Hematopoietic multipotent progenitor cell treated with erythropoietin and hydrocortisone succinate and interleukin-3 and kit ligand, for 6 days (in vitro differentiated cells): ENCODE measurements around the gene IL17RB.

Source experiments
- DNase-seq: peaks from one replicate; pipeline ENCODE4 v3.0.0-alpha.2; 2015

The IL17RB gene

DNA sequence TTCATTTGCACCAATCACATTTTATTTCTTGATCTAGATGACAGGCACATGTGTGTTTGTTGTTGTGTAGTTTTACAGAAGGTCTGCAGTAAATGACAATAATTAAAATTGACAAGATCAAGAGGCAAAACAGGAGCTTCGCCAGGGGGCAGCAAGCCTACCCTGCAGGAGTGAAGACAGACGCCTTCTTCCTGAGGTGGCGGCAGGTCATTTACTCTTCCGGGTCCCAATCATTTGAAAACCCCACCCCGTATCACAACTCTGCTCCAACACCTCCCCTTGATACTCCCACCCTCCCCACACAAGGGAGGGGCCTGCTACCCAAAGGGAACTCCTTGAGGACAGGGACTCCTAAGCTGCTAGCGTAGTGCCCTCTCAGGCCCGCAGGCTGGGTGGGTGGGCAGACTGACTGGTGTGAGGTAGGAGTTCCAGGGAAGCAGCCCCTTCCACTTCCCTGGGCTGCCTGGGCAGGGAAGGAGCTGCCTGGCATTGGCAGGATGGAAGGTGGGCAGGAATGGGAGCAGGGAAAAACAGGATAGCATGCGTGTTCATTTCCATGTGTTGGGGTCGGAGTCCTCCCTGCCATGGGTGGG is 13.2 kb upstream of the IL17RB start:
- DNase-seq = no peak

DNA sequence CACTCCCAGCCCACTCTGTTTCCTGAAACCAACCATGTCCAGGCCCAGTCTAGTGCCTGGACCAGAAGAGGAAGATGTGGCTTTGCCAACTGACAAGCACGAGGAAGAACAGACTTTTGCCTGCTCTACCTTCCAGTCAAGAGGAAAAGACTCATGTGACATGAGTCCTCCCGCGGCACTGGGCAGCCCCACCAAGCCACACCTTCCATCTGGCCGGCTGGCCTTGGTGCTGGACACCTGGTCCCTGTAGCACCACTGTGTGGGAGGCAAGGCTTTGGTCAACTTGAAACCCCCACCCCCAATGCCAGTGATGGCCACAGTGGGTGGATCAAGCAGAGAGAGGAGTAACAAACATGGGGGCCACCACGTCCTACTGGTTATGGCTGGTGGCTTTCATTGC is 12.7 kb upstream of the IL17RB start:
- no peak for DNase-seq

DNA sequence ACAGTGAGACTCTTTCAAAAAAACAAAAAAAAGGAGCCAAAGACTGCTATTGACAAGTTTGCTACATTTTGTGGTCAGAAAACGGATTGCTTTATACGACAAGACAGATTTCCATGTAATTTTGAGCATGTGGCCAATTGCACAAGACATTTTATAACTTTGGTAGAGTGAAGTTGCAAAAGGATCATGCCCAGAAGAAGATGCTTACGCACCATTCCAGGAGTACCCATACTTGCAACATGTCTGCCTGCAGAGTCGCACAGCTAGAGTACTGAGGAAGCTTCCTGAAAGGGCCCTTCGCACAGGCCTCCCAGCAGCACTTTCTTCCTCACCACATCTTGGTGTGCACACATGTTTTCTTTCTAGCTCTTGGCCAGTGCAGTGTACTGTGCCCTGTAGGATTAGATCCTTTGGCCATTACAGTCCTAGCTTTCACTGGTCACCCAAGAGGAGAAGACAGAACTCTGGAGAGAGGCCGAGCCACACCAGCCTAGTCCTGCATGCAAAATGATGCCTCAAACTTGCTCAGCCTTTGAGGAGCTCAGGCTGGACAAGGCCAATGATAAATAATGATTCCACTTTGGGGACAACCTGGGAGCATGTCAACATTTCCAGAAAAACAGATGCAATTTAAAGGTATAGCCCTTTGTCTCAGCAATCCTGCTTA is 11.8 kb upstream of the IL17RB start:
- peak; percentile 65 for DNase-seq

DNA sequence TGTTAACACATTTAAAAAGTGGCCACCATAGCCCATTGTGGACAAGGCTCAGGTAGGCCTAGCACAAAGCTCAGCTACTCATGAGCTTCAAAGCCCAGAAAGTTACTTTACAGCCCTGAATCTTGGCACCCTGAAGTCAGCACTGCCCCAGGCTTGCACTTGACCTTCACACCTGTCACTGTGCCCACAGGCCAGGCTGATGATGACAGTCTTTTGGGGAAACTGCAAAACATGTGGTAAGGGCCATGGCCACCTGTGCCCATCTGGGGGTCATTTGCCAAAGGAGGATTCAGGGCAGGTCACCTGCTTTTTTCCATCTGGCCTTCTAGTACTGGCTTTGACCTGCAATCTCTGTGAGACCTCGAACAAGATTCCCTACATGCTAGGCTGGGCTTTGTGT is 11.1 kb upstream of the IL17RB start:
- DNase-seq = no peak

DNA sequence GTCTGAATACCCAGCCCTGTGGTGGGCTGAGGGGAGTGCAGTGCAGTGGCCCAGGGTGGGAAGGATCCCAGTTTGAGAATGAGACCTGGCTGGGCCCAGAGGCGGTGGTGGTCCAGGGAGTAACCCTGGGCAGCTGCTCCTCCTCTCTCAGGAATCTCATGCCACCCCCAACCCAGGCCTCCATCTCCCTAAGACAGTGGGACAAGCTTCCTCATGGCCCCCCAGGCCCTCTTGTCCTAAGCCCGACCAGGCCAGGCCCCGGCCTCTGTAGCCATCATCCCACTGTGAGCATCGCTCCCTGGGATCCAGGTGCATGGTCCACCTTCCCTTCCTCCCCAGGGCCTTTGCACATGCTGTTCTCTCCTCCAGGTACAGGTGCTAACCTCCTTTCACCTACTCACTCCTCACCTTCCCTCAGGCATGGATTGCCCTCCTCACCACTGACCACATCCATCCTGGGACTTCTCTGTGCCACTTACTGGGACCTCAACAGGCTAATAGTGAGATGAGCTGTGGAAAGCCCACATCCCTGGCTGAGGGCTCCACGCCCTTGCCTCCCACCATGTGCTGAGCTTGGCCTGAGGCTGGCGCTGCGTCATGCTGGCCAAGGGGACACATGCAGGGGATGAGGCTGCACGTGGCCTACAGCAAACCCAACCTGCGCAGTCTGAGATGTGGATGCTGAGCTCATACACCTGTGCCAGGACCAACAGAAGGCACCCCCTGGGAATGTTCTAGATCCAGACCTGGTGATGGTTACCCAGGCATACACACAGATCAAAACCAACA is 10.1 kb upstream of the IL17RB start:
- DNase-seq = no peak

DNA sequence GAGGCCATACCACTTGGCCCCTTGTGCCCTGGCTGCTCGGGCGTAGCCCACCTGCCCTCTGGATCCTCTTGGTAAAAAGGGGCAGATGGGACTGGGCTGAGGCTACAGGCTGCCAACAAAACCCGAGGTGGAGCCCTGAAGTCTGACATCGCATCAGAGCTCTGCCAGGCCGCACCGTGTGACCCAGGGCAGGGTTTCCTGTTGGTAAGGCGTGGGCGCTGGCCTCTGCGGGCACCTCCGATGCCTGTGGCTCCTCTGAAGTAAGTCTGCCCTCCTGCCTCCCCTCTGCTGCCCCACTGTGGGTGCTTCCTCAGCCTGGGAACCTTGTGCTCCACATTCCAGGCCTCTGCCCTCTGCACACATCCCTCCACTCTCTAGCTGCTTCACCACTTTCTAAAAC is 9.0 kb upstream of the IL17RB start:
- DNase-seq = no peak

DNA sequence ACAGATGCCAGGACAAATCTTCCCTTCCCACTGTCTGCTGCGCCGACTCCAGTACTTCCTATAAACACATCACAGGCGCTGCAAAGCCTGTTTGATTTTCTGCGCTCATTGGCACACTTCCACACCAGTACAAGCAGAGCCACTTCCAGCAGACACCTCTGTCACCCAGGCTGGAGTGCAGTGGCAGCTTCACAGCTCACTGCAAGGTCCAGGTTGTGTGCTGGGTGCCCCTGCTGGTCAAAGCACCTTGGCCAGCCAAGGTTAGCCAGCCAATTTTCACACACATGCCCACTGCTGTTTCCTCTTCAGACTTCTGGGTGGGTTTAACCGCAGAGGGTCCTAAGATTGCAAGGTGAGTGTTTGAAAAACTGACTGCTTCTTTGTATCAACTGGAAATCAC is 5.1 kb upstream of the IL17RB start:
- no peak for DNase-seq

DNA sequence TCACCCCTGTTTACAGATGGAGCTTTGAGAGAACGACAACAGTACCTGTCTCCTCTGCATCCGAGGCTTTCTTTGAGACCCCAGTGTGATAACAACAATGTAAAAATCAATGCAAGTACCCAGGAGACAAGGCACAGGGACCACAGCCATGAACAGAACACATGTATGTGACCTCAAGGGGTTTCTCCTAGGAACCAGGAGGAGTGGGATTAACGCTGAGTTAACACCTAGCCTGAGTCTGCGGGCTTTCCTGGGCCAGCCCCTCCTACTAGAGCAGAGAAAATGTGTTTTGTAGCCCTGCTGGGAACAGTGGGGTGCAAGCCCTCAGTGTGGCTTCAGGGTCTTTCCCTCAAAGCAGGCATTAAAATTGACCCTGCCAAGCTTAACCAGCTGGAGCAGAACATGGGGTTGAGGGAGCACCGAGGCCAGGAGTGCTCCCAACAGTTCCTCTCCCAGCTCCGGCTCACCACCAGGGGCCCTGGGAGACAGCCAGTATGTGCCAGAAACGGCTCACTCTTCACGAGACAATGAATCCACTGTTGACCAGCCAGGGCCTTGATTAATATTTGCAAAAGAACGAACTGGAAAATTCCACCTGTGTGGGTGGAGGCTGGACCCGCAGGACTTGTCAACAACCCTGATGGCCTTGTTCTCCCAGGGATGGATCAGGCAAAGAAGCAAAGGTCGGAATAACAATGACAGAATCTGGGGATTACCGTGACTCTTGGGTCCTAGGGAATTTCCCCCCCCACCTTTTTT is 3.8 kb upstream of the IL17RB start:
- no peak for DNase-seq

DNA sequence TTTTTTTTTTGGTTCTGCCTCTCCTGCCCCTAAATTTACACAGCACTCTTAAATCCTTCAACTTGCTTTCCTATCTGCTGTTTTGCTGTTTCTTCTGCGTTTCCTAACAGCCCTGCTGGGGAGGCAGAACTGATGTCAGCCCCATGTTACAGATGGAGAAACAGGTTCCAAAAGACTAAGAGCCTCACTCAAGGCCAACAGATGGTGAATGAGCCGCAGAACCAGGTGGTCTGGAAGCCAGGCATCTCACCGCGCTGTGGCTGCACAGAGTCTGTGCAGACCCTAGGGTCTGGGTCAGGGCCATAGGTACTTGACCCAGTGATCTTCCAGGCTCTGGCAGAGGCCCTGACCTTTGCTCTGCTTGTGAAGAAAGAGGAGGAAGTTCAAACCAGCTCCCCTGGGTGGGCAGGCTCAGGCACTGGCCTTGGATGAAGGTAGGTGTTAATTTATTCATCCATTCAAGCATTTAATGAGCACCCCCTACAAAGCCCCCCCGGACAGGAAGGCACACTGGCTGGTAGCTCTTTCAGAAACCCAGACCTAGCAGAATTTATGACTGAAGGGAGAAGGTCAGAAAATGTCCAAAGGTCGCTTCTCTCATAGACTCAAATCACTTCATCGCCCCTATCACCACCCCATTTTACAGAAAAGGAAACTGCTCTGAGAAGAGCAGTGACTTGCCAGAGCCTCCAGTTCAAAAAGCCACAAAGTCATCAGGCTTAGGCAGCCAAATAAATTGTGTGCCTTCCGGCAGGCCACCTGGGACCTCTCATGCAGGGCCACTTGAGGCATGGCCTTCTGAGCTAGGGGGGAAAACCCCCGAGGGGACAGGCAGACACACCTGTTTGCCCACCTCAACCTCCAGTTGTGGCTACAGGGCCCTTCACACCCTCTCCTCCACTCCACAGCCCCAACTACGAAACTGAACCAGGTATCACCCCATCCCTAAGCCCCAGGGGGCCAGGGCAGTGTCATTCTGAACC is 2.9 kb upstream of the IL17RB start:
- no peak for DNase-seq

DNA sequence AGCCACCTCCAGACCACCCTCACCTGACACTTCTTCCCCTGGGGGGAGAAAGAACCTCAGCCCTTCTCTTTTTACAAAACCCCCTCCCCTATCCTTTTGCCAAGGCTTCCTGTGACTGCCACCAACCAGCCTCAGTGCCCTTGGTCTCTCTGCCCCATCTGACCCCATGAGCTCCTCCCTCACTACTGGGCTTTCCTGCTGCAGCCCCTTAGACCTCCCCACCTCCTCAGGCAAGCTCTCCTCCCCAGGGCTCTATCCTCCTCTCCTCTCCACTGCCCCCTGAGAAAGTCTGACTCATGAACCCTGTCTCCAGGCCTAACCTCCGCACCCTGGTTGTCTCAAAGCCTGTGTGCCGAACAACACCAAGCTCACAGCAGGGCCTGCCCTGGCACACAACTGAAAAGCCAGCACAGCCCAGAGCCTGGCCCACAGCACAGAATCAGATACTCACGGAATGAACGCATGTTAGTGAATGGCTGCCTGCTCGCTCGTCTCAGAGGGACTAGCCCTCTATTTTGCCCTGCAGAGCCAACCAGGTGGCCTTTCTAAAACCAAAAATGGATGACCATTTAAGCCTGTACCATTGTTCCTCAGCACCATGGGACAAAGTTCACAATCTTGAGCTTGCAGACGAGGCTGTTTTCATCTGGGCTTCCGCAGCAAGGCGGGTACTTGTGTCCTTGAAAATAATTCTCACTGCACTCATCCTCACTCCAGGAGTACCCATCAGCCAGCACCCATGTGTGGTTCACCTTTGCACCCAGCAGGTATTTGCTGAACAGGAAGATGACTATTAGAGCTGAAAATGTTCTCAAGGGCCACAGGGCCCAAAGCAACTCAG is 1.9 kb upstream of the IL17RB start:
- DNase-seq = no peak

DNA sequence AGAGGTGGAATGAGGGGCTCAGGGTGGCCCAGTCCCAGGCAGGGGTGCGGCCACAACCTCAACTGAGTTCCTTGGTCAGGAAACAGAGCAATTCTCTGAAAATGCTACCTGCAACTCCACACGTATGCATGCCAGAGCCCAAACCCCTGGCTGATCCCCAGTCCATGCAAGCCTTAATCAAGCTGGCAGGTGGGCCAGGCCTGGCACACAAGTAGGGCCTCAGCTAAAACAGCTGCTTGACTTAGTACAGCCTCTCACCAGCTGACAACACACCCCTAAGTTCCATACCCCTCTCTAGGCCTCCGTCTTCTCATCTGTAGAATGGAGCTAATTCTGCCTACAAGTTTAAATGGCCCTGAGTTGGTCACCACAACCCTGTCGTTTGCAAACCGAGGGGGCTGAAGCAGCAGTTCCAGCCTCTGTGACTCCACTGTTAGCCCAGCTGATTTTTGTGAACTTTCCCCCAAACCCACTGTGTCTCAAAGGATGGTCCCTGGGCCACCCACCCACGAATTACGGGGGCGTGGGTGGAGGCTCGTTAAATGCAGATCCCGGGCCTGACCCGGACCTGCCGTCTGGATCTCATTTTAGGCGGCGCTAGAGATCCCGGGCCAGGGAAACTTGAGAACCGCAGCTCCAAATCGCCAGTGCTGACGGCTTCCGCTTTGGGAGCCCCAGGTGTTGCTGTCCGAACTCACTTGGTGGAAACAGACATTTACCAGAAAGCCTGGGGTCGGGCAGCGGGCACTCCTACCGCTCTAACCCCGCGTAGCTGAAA is 1.1 kb upstream of the IL17RB start:
- DNase-seq = peak; percentile 31

DNA sequence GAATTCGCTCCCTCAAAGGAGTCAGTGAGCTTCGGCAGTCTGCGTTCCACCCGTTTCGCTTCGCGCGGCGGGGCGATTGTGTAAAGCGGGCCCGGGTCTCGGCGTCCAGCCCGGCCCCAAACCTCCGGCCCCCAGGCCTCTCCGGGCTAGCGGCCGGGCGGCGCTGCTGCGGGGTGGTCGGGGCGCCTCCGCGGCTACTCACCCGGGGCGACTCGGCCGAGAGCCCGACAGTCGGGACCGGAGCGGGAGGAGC is 561 bp upstream of the IL17RB start:
- DNase-seq = no peak

DNA sequence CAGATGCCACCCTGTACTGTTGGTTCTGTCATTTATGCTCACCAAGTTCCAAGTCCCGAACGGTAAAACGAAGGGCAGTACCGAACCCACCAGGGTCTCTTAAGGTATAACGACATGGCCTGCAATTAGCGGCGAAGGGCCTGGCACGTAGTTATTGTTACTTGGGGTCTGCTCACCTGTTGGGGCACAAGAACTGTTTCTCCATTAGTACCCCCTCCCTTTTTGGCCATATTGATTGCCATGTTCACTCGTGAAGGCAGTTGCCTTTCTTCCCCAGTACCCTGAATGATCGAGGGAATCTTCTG is 435 bp downstream of the IL17RB start:
- no peak for DNase-seq

DNA sequence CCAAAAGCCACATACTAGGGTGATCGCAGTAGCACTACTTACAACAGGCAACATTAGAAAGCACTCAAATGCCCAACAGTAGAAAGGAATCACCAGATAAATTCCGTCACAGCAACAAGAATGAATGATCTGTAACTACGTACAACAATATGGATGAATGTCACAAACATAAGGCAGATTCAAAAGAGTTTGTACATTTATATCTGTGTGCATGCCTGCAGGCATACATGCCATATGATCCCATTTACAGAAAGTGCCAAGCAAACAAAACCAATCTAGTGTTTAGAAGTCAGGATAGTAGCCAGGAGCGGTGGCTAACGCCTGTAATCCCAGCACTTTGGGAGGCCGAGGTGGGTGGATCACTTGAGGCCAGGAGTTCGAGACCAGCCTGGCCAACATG is 3.5 kb downstream of the IL17RB start:
- no peak for DNase-seq

DNA sequence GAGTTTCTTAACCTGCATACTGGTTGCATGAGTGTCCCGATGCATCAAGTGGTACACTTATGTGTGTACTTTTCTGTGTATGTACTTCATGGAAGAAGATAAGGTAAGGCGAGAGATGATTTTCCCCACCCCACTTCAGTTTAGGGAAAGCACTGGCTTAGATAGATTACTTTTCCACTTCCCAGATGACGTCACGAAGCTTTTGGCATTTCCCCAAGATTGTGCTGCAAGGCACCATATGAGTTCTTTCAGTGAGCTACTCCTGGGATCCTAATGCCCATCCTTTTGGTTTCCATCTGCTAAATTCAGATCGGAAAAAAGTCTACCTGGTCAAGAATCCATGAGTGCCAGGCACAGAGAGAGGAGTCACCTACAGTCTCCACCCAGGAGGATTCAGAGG is 4.5 kb downstream of the IL17RB start:
- DNase-seq = no peak

DNA sequence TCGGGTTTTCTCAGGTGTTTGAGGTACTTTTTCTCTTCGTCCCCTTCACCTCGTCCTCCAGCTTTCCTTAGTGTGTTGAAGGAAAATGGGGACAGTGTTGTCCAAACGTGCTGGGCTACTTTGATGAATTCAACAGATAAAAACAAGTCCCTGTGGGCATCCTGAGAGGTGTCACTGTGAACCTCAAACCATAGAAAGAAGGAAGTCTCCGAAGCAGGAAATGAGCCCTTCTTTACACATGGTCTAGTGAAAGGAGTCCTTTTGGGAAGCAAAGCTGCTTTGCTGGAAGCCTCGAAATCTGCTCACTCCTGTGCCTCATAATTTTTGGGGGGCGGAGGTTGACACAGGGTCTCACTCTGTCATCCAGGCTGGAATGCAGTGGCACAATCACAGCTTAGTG is 10.6 kb downstream of the IL17RB start:
- DNase-seq = no peak

DNA sequence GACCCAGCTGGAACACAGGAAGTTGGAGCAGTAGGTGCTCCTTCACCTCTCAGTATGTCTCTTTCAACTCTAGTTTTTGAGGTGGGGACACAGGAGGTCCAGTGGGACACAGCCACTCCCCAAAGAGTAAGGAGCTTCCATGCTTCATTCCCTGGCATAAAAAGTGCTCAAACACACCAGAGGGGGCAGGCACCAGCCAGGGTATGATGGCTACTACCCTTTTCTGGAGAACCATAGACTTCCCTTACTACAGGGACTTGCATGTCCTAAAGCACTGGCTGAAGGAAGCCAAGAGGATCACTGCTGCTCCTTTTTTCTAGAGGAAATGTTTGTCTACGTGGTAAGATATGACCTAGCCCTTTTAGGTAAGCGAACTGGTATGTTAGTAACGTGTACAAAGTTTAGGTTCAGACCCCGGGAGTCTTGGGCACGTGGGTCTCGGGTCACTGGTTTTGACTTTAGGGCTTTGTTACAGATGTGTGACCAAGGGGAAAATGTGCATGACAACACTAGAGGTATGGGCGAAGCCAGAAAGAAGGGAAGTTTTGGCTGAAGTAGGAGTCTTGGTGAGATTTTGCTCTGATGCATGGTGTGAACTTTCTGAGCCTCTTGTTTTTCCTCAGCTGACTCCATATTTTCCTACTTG is 11.9 kb downstream of the IL17RB start:
- no peak for DNase-seq

DNA sequence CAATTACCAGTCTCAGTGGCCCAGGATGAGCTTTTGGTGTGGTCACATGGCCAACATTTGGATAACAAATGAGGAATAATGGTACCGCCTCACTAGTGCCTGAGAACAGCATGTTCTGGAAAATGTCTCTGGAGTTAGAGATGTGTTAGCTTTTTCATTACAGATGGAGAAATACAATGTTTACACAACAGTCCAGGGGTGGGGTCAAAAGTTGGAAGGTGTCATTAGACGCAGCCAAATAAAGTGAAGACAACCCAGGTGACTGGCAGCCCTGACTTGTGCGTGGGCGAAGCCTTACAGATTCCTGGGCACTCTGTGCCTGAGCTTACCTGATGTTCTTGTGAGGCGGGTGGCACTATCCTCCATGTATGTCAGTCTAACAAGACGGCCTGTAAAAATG is 12.8 kb downstream of the IL17RB start:
- no peak for DNase-seq

DNA sequence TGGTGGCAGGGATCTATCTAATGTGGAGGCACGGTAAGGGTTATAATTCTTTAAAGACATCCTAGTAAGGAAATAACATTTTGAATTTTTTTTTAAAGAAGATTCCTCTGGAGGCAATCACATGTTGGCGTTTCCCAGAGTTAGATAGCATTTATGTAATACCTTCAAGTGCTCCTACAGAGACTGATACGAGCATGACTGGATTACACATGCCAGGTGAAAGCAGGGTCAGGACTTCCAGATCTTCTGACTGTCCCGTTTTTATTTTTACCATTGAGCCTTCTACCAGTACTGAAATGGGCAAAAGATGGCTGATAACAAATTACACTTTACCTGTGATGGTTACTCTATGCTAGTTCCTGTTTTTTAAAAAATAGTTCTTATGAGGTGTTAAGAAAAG is 13.8 kb downstream of the IL17RB start:
- no peak for DNase-seq

DNA sequence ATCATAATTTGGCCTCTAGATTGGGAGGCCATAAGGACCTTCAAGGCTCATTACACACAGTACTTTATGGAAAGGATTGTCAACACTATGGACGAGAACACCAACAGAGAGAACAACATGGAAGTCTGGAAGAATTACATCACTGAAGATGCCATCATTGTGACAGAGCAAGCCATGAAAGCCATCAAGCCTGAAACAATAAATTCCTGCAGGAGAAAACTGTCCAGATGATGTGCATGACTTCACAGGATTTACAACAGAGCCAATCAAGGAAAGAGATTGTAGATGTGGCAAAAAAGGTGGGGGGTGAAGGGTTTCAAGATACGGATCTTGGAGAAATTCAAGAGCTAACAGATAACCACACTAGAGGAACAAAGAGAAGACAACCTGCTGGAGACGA is 15.9 kb downstream of the IL17RB start:
- DNase-seq = no peak

DNA sequence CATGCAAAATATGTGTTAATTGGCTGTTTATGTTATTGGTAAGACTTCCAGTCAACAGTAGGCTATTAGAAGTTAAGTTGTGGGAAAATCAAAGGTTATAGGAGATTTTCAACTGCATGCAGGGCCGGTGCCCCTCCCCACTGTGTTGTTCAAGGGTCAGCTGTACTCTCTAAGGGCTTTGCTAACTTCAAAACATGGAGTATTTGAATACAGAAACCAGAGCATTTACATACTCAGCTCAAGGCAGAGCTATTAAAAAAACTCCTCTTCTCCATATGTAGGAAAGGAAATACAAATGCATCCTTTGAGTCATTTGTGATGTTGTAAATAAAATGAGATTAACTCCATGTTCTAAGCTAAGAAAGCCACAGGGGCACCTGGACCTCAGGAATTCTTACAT is 16.8 kb downstream of the IL17RB start:
- DNase-seq = no peak
